Bronchial epithelial cell (primary cell): Measurements from ENCODE around the gene LIM2. TPM values are rescaled to one million over a fixed set of nuclear protein-coding genes. Genes with fewer than 3 reads are reported as not detected.

Experiments used
- DNase-seq: peaks from one replicate; pipeline ENCODE4 v3.0.0-alpha.2; 2010; ENCODE audit warnings: low read depth
- FAIRE-seq: peaks from 2 replicates; lab custom pipeline; 2011; peaks lifted over from hg19 to GRCh38; lab: Jason Lieb, UNC
- H3K27me3 ChIP-seq: 2 replicates; pipeline ENCODE4 v1.5.1; 2011; ENCODE audit warnings: low read length; ENCODE audit not compliant: control insufficient read depth, insufficient read depth
- H3K36me3 ChIP-seq: 2 replicates; pipeline ENCODE4 v1.5.1; 2011; ENCODE audit warnings: low read length; ENCODE audit not compliant: control insufficient read depth, insufficient read depth
- H3K4me3 ChIP-seq: 2 replicates; pipeline ENCODE4 v1.5.1; 2011; ENCODE audit warnings: mild to moderate bottlenecking, low read depth, low read length, control low read depth
- total RNA-seq: library from RNA; depleted of rRNA; stranded (reverse); fragments of >200 nt; gene quantifications from 2 replicates; pipeline ENCODE4 v1.2.1, GENCODE V29; 2014
- TF ChIP-seq, protein P1 (sequence below): IDR thresholded peaks from 2 replicates; pipeline ENCODE4 v1.5.1; 2011; ENCODE audit warnings: mild to moderate bottlenecking, moderate library complexity, low read length, control low read depth, inconsistent platforms; ENCODE audit not compliant: insufficient read depth, severe bottlenecking

Gene LIM2
- total RNA-seq, 1 donor from 2014 or later, result not detected

DNA sequence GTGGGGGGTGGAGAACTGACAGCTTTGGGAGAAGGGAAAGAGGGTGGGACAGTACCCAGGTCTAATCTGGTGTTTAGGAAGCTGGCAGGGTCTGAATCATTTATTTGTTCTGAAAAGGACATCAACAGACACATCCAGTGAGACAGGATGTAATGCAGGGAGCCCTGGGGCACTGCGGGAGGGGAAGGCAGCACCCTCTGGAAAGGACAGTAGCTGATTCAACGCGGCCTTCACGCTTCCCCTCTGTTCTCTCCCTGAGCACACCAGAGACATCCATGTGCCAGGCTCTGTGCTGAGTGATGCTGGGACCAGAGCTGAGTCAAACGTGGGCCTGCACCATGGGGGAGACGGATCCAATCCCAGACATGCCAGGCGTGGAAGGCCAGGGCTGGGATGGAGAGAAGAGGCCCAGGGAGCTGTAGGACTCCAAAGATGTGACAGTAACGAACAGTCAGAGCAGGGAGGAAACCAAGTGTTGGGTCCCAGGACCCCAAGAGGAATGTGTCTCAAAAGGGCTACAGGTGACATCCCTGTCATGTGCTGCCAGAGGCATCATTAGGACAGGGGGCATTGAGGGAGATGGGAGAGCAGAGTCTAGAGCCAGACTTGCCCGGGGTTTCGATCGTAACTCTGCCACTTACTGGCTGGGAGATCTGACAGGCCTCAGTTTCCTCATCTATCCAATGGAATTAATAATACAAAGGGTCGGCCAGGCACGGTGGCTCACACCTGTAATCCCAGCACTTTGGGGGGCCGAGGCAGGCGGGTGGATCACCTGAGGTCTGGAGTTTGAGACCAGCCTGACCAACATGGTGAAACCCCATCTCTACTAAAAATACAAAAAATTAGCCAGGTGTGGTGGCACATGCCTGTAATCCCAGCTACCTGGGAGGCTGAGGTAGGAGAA, 23.3 kb downstream of the LIM2 start:
- FAIRE-seq, result no peak
- no peak overlapping the region for H3K4me3 ChIP-seq
- no peaks in the 10 kb centered on the region for H3K27me3 ChIP-seq
- peaks cover 2% of the 10 kb centered on the region for H3K36me3 ChIP-seq
- TF ChIP-seq, protein P1, sequence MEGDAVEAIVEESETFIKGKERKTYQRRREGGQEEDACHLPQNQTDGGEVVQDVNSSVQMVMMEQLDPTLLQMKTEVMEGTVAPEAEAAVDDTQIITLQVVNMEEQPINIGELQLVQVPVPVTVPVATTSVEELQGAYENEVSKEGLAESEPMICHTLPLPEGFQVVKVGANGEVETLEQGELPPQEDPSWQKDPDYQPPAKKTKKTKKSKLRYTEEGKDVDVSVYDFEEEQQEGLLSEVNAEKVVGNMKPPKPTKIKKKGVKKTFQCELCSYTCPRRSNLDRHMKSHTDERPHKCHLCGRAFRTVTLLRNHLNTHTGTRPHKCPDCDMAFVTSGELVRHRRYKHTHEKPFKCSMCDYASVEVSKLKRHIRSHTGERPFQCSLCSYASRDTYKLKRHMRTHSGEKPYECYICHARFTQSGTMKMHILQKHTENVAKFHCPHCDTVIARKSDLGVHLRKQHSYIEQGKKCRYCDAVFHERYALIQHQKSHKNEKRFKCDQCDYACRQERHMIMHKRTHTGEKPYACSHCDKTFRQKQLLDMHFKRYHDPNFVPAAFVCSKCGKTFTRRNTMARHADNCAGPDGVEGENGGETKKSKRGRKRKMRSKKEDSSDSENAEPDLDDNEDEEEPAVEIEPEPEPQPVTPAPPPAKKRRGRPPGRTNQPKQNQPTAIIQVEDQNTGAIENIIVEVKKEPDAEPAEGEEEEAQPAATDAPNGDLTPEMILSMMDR, result no peak
- DNase-seq, result peak; percentile 59

DNA sequence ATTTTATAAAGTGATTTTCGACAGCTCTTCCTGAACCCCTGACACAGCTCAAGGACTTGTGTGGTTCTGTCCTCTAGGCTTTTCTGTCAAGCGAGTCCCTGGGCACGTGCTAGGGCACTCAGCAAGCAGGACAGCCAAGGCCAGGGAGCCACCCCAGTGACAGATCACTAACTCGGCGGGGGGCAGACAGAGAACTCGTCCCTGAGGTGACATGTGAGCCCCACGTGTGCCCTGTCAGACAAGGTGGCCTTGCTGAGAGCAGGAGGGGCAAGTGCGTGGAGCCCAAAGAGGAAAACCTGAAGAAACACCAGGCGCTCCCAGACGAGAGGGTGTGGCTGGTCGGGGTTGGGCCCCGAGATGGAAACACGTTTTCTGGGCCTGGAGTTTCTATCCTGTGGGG, 26.5 kb downstream of the LIM2 start:
- TF ChIP-seq, protein P1, result no peak
- no peak for FAIRE-seq
- H3K27me3 ChIP-seq, result no peaks in the 10 kb centered on the region
- no peak overlapping the region for H3K4me3 ChIP-seq
- no peak for DNase-seq
- peaks cover 2% of the 10 kb centered on the region for H3K36me3 ChIP-seq

DNA sequence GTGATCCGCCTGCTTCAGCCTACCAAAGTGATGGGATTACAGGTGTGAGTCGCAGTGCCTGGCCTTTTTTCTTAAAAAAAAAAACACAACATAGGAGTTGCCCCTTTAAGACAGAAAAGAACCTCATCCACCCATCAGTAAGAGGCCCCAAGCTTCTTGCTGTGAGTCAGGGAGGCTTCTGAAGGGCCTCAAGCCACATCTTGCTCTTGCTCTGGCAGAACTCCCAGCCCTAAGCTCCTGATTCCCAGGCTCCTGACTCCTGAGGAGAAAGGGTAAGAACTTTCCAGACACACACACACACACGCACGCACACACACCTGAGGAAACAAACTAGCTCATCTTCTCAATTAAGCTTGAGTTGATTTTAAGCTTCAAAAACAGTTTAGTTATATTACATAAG, 28.5 kb downstream of the LIM2 start:
- FAIRE-seq (no peak), DNase-seq (peak; percentile 86)
- peaks cover 2% of the 10 kb centered on the region for H3K36me3 ChIP-seq
- no peaks in the 10 kb centered on the region for H3K27me3 ChIP-seq
- no peak overlapping the region for H3K4me3 ChIP-seq
- TF ChIP-seq, protein P1, result no peak

DNA sequence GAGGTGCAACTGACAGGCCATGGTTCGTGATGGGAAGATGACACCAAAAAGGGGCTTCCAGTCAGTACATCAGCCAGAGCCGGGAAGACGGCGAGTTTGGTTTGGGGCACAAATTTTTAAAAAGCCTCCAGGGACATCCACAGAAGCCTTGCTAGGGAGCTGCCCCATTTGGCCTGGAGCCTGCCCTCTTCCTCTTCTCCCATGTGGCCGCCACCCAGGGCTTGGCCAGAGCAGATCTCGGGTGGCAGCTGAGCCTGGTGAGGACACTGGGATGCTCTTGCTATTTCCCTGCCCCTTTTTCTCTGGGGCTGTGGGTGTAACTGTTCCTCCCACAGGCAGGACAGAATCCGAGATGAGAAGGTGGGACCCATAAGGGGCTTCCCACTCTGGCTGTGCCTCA, 29.8 kb downstream of the LIM2 start:
- no peak for FAIRE-seq
- no peak for DNase-seq
- no peaks in the 10 kb centered on the region for H3K27me3 ChIP-seq
- H3K36me3 ChIP-seq, result peaks cover 3% of the 10 kb centered on the region
- TF ChIP-seq, protein P1, result no peak
- H3K4me3 ChIP-seq, result no peak overlapping the region

DNA sequence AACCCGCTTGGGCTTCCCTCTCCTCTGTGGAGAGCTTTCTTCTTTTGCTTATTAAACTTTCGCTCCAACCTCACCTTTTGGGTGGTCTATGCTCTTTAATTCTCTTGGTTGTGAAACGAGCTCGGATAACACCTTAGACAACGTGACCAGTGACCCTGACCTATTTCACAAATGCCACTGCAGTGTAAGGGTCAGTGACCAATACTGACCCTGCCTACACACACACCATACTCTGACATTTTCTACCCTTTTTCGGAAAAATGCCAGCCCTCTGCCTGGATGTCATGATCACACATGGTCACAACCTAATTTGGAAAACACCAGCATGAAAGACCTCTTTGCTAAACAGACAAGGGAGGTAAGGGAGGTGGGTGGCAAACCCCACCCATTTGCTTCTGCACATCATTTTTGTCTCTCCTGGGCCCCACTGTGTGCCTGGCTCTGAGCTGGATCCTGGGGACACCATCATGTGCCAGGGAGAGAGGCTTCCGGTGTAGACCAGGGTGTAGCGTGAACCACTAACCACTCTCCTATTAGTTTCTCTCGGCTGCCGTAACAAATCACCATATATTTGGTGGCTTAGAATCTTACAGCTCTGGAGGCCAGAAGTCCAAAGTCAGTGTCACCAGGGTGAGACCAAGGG, 31.5 kb downstream of the LIM2 start:
- FAIRE-seq (no peak), DNase-seq (no peak)
- Histone ChIP-seq H3K4me3 (no peak overlapping the region), H3K36me3 (peaks cover 6% of the 10 kb centered on the region), H3K27me3 (no peaks in the 10 kb centered on the region)
- TF ChIP-seq, protein P1, result no peak
